SK-N-SH treated with all-trans-retinoic acid at 6 μM for 48 hours (cell line): Measurements from ENCODE around the gene PCDHGA1.

Source experiments
- ATAC-seq: fragments of 200-7000 bp; cut with Tn5 transposase; 3 replicates; pipeline ENCODE4 v1.9.1; 2020; ENCODE audit warnings: mild to moderate bottlenecking, moderate library complexity
- ARNTL ChIP-seq: fragments of 450-650 bp; formaldehyde crosslinking; IDR thresholded peaks from 2 replicates; pipeline ENCODE4 v1.5.0; 2020; ENCODE audit warnings: low read depth, mild to moderate bottlenecking, moderate library complexity, borderline replicate concordance
- BACH2 ChIP-seq: fragments of 250-450 bp; sonication (Bioruptor Pico); IDR thresholded peaks from 2 replicates; pipeline ENCODE4 v1.9.0; 2021; ENCODE audit warnings: mild to moderate bottlenecking, borderline replicate concordance
- CREB5 ChIP-seq: fragments of 250-450 bp; sonication (Bioruptor Pico); IDR thresholded peaks from 2 replicates; pipeline ENCODE4 v1.5.1; 2020; ENCODE audit warnings: low read depth, mild to moderate bottlenecking, moderate library complexity
- CSDC2 ChIP-seq: fragments of 250-450 bp; sonication (Bioruptor Pico); IDR thresholded peaks from 2 replicates; pipeline ENCODE4 v1.5.0; 2020; ENCODE audit warnings: mild to moderate bottlenecking, moderate library complexity
- CSRNP3 ChIP-seq: fragments of 250-450 bp; sonication (Bioruptor Pico); IDR thresholded peaks from 2 replicates; pipeline ENCODE4 v1.5.1; 2021; ENCODE audit warnings: mild to moderate bottlenecking, moderate library complexity
- ESRRG ChIP-seq: fragments of 250-450 bp; sonication (Bioruptor Pico); IDR thresholded peaks from 2 replicates; pipeline ENCODE4 v1.6.1; 2021; ENCODE audit warnings: mild to moderate bottlenecking
- GLIS3 ChIP-seq: fragments of 250-450 bp; sonication (Bioruptor Pico); IDR thresholded peaks from 2 replicates; pipeline ENCODE4 v1.5.0; 2020; ENCODE audit warnings: mild to moderate bottlenecking, moderate library complexity
- ISL1 ChIP-seq: fragments of 250-450 bp; sonication (Bioruptor Pico); IDR thresholded peaks from 2 replicates; pipeline ENCODE4 v2.1.2; 2022; ENCODE audit warnings: mild to moderate bottlenecking, moderate library complexity
- OSR1 ChIP-seq: fragments of 250-450 bp; sonication (Bioruptor Pico); IDR thresholded peaks from 2 replicates; pipeline ENCODE4 v1.8.0; 2022; ENCODE audit warnings: moderate library complexity, mild to moderate bottlenecking, inconsistent platforms
- PATZ1 ChIP-seq: fragments of 250-450 bp; sonication (Bioruptor Pico); IDR thresholded peaks from 2 replicates; pipeline ENCODE4 v1.8.0; 2020; ENCODE audit warnings: mild to moderate bottlenecking, moderate library complexity, borderline replicate concordance
- POU6F1 ChIP-seq: fragments of 250-450 bp; sonication (Bioruptor Pico); IDR thresholded peaks from 2 replicates; pipeline ENCODE4 v1.8.0; 2021; ENCODE audit warnings: low read depth, mild to moderate bottlenecking, moderate library complexity, borderline replicate concordance
- PPARA ChIP-seq: fragments of 250-450 bp; sonication (Bioruptor Pico); IDR thresholded peaks from 2 replicates; pipeline ENCODE4 v1.5.0; 2020; ENCODE audit warnings: mild to moderate bottlenecking, borderline replicate concordance
- RARB ChIP-seq: fragments of 250-450 bp; sonication (Bioruptor Pico); IDR thresholded peaks from 2 replicates; pipeline ENCODE4 v1.8.0; 2021; ENCODE audit warnings: mild to moderate bottlenecking, moderate library complexity
- SNAI2 ChIP-seq: fragments of 250-450 bp; sonication (Bioruptor Pico); IDR thresholded peaks from 2 replicates; pipeline ENCODE4 v1.5.0; 2020; ENCODE audit warnings: mild to moderate bottlenecking, moderate library complexity
- TCF4 ChIP-seq: fragments of 250-450 bp; sonication (Bioruptor Pico); IDR thresholded peaks from 2 replicates; pipeline ENCODE4 v1.8.0; 2021; ENCODE audit warnings: mild to moderate bottlenecking, moderate library complexity, borderline replicate concordance
- TOX ChIP-seq: fragments of 250-450 bp; sonication (Bioruptor Pico); IDR thresholded peaks from 2 replicates; pipeline ENCODE4 v1.8.0; 2021; ENCODE audit warnings: mild to moderate bottlenecking, moderate library complexity, borderline replicate concordance
- TSHZ2 ChIP-seq: fragments of 250-450 bp; sonication (Bioruptor Pico); IDR thresholded peaks from 2 replicates; pipeline ENCODE4 v1.5.0; 2020; ENCODE audit warnings: mild to moderate bottlenecking, moderate library complexity
- ZC3H10 ChIP-seq: fragments of 250-450 bp; sonication (Bioruptor Pico); IDR thresholded peaks from 2 replicates; pipeline ENCODE4 v1.5.1; 2021; ENCODE audit warnings: mild to moderate bottlenecking, moderate library complexity
- ZFP3 ChIP-seq: fragments of 250-450 bp; sonication (Bioruptor Pico); IDR thresholded peaks from 2 replicates; pipeline ENCODE4 v1.5.0; 2020; ENCODE audit warnings: mild to moderate bottlenecking, moderate library complexity
- ZFP30 ChIP-seq: fragments of 450-650 bp; formaldehyde crosslinking; IDR thresholded peaks from 2 replicates; pipeline ENCODE4 v1.5.0; 2022; ENCODE audit warnings: mild to moderate bottlenecking, moderate library complexity
- ZNF70 ChIP-seq: fragments of 450-650 bp; formaldehyde crosslinking; IDR thresholded peaks from 2 replicates; pipeline ENCODE4 v1.5.0; 2020; ENCODE audit warnings: mild to moderate bottlenecking, moderate library complexity

PCDHGA1 gene

GRCh38 chr5:141521244-141521781, 191.0 kb downstream of the PCDHGA1 start:
- ATAC-seq: peak; percentile 70
- TF ChIP-seq TOX (CRISPR knock-in tag) (peak; percentile 67; the same call in 1 of the 2 replicates), SNAI2 (CRISPR knock-in tag) (0 out of 2 replicates have a peak, but pooled peaks have one; percentile 14), CREB5 (CRISPR knock-in tag) (0 out of 2 replicates have a peak, but pooled peaks have one; percentile 16), POU6F1 (CRISPR knock-in tag) (0 out of 2 replicates have a peak, but pooled peaks have one; percentile 38), RARB (CRISPR knock-in tag) (no peak), ZNF70 (no peak), ISL1 (CRISPR knock-in tag) (peak; percentile 58), PATZ1 (CRISPR knock-in tag) (peak; percentile 12; the same call in 1 of the 2 replicates)

- no peak for ATAC-seq
- TF ChIP-seq ZC3H10 (CRISPR knock-in tag): no peak
- no peak for TF ChIP-seq SNAI2 (CRISPR knock-in tag)
- no peak for TF ChIP-seq TCF4 (CRISPR knock-in tag)
- TF ChIP-seq CSDC2 (CRISPR knock-in tag): no peak
Observed at GRCh38 chr5:141522301-141522700, 192.0 kb downstream of the PCDHGA1 start.

GRCh38 chr5:141523991-141524390, 193.7 kb downstream of the PCDHGA1 start:
- no peak for ATAC-seq
- TF ChIP-seq ZFP3: no peak
- TF ChIP-seq CSDC2 (CRISPR knock-in tag): no peak
- no peak for TF ChIP-seq TCF4 (CRISPR knock-in tag)
- no peak for TF ChIP-seq TOX (CRISPR knock-in tag)
- TF ChIP-seq ZFP30 (CRISPR knock-in tag): no peak
- TF ChIP-seq ESRRG: no peak
- TF ChIP-seq TSHZ2 (CRISPR knock-in tag): no peak
- no peak for TF ChIP-seq ARNTL
- no peak for TF ChIP-seq SNAI2 (CRISPR knock-in tag)
- TF ChIP-seq ISL1 (CRISPR knock-in tag): no peak
- TF ChIP-seq RARB (CRISPR knock-in tag): no peak
- TF ChIP-seq OSR1 (CRISPR knock-in tag): no peak
- TF ChIP-seq ZC3H10 (CRISPR knock-in tag): no peak
- TF ChIP-seq GLIS3 (CRISPR knock-in tag): no peak
- TF ChIP-seq PATZ1 (CRISPR knock-in tag): no peak
- no peak for TF ChIP-seq POU6F1 (CRISPR knock-in tag)
- TF ChIP-seq CSRNP3 (CRISPR knock-in tag): no peak
- TF ChIP-seq BACH2: no peak
- TF ChIP-seq PPARA (CRISPR knock-in tag): no peak
